ENCODE measurements around the gene HEPHL1.

HEPHL1 gene

GRCh38 chr11:94018721-94019120 is 2.4 kb upstream of the HEPHL1 start:
- DNase-seq (ENCODE audit: low spot score), result no peak

GRCh38 chr11:94023856-94024255 is 2.7 kb downstream of the HEPHL1 start:
- DNase-seq (ENCODE audit: low spot score), result no peak

GRCh38 chr11:94024547-94024946 is 3.4 kb downstream of the HEPHL1 start:
- DNase-seq (ENCODE audit: low spot score), result no peak

- no peak for DNase-seq (ENCODE audit: low spot score)
Observed at GRCh38 chr11:94025690-94026394, 4.7 kb downstream of the HEPHL1 start.

GRCh38 chr11:94027210-94027609 is 6.1 kb downstream of the HEPHL1 start:
- DNase-seq (ENCODE audit: low spot score), result no peak

GRCh38 chr11:94028436-94028835 is 7.3 kb downstream of the HEPHL1 start:
- DNase-seq (ENCODE audit: low spot score), result no peak

GRCh38 chr11:94030059-94030458 is 8.9 kb downstream of the HEPHL1 start:
- no peak for DNase-seq (ENCODE audit: low spot score)

- DNase-seq (ENCODE audit: low spot score), result no peak
Observed at GRCh38 chr11:94031625-94032024, 10.5 kb downstream of the HEPHL1 start.

- no peak for DNase-seq (ENCODE audit: low spot score)
Observed at GRCh38 chr11:94032066-94032465, 10.9 kb downstream of the HEPHL1 start.

GRCh38 chr11:94032725-94033124 is 11.6 kb downstream of the HEPHL1 start:
- DNase-seq (ENCODE audit: low spot score), result no peak

- peak; percentile 89 for DNase-seq (ENCODE audit: low spot score)
Observed at GRCh38 chr11:94034207-94034606, 13.1 kb downstream of the HEPHL1 start.

- DNase-seq (ENCODE audit: low spot score), result no peak
Observed at GRCh38 chr11:94036096-94036495, 14.9 kb downstream of the HEPHL1 start.

GRCh38 chr11:94043241-94043640 is 22.1 kb downstream of the HEPHL1 start:
- no peak for DNase-seq (ENCODE audit: low spot score)

- DNase-seq (ENCODE audit: low spot score), result no peak
Observed at GRCh38 chr11:94046796-94047195, 25.6 kb downstream of the HEPHL1 start.

GRCh38 chr11:94048032-94048709 is 27.0 kb downstream of the HEPHL1 start:
- DNase-seq (ENCODE audit: low spot score), result no peak

- DNase-seq (ENCODE audit: low spot score), result no peak
Observed at GRCh38 chr11:94049351-94049750, 28.2 kb downstream of the HEPHL1 start.

GRCh38 chr11:94058630-94059029 is 37.5 kb downstream of the HEPHL1 start:
- DNase-seq (ENCODE audit: low spot score), result no peak

- no peak for DNase-seq (ENCODE audit: low spot score)
Observed at GRCh38 chr11:94059065-94059464, 37.9 kb downstream of the HEPHL1 start.

- no peak for DNase-seq (ENCODE audit: low spot score)
Observed at GRCh38 chr11:94060401-94060800, 39.2 kb downstream of the HEPHL1 start.

GRCh38 chr11:94062360-94062759 is 41.2 kb downstream of the HEPHL1 start:
- DNase-seq (ENCODE audit: low spot score), result no peak

- DNase-seq (ENCODE audit: low spot score), result no peak
Observed at GRCh38 chr11:94066901-94067429, 45.8 kb downstream of the HEPHL1 start.

GRCh38 chr11:94068764-94069163 is 47.6 kb downstream of the HEPHL1 start:
- no peak for DNase-seq (ENCODE audit: low spot score)

GRCh38 chr11:94077552-94078293 is 56.6 kb downstream of the HEPHL1 start:
- no peak for DNase-seq (ENCODE audit: low spot score)

All from SW480 (cell line).